GM19099 (cell line): Measurements from ENCODE around the gene CABLES2.

Source experiments
- POLR2A ChIP-seq: IDR thresholded peaks from 3 replicates; pipeline ENCODE4 v1.6.1; 2011; ENCODE audit warnings: low read depth; ENCODE audit not compliant: insufficient read length; ENCODE audit errors: extremely low read depth

Gene CABLES2

DNA sequence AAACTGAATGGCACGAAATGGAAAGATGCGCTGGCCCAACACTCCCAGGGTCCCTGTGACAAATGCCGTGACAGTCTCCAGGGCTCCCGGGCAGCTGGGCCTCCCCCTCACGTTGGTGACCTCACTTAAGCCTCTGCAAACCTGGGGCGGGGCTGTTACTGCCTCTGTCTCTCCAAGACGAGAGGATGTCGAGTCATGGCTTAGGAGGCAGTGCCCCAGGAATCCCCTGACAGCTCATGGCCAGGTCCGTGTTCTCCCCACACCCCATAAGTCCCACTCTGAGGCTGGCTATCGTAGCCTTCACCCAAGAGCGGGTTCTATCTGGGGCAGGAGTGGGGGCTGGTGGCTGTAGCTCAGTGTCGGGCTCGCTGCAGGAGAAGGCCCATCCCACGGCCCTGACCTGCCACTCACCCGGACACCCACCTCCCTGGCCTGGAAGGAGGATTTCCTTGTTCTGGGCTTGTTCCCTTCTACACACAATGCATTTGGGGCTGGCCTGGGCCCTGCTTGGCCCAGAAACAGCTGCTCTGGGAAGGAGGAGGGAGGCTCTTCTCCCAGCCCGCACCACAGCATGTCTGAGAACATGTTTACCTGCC, 25.8 kb downstream of the CABLES2 start:
- TF ChIP-seq POLR2A: no peak

DNA sequence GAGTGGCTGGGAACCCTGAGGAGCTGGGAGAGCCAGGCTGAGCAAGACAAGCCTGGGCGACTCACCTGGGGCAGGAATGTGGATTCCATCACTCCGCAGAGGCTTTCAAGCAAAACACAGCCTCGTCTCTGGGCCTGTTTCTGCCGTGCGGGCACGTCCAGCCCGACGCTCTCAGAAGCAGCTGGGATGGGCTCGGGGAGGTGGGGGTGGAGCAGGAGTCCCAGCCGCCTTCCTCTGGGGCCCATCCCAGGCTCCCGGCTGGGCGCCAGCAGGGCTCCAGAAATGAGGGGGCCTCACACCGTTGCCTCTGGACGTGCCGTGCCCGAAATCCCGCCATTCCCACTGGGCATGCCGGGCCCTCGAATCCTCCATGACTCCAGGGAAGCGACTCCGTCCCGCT, 28.9 kb downstream of the CABLES2 start:
- no peak for TF ChIP-seq POLR2A

DNA sequence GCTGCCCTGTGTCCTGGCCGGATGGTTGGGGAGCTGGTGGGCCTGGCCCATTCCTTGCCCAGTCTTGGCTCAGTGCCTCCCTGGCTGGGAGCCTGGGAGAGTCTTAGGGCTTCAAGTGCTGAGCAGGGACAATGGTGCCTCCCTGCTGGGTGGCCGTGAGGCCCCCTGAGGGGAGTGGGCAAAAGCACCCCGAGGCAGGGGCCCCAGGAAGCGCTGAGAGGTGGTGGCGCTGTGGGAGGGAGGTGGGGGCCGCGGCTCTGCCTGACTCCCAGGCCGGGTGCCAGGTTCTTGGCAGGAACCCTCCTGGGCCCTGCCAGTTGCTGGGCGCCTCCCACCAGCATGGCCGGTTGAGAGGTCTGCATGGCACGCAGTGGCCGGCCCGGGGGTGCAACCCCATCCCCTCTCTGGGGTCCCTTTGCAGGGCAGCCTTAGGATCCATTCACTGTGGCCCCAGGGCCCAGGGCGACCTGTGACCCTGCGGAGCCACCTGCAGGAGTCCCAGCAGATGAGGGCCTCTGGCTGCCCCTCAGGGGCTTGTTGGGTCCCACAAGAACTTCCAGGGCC, 29.4 kb downstream of the CABLES2 start:
- TF ChIP-seq POLR2A: no peak

GRCh38 chr20:62377064-62377461, 30.0 kb downstream of the CABLES2 start:
- TF ChIP-seq POLR2A: no peak

- no peak for TF ChIP-seq POLR2A
These were observed 30.7 kb downstream of the CABLES2 start for GRCh38 chr20:62376112-62377063.

DNA sequence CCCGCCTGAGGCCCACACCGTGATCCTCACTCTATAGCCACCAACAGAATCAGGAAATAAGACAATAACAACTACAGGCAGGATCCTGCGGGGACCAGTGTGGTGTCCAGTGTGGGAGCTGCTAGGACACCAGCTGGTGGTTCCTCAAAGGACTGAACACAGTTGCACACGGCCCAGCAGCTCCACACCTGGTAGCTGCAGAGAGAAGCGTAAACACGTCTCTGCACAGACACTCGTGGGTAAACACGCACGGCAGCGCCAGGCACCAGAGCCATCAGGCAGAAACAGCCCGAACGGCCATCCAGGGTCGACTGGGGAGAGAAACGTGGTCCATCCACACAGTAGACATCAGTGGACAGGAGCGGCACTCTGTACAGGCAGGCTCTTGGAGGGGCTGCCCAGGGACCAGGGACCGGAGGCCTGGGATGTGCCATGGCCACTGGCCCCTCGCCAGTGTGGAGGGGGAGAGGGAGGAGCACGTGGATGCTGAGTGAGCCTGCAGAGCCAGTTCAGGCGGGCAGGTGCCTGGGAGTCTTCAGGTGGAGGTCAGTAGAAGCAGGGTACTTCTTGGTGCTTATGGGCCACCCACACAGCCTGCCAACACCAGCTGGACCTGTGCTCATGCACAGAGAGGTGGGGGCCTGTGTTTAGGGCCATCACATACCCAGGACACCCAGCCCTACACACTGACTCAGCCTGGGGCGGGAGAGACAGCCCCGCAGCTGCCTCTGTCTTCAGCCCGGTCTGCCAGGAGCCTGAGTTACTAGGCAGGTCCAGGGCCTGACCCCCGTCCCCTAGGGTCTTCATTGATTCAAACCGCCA, 32.5 kb downstream of the CABLES2 start:
- TF ChIP-seq POLR2A: no peak

DNA sequence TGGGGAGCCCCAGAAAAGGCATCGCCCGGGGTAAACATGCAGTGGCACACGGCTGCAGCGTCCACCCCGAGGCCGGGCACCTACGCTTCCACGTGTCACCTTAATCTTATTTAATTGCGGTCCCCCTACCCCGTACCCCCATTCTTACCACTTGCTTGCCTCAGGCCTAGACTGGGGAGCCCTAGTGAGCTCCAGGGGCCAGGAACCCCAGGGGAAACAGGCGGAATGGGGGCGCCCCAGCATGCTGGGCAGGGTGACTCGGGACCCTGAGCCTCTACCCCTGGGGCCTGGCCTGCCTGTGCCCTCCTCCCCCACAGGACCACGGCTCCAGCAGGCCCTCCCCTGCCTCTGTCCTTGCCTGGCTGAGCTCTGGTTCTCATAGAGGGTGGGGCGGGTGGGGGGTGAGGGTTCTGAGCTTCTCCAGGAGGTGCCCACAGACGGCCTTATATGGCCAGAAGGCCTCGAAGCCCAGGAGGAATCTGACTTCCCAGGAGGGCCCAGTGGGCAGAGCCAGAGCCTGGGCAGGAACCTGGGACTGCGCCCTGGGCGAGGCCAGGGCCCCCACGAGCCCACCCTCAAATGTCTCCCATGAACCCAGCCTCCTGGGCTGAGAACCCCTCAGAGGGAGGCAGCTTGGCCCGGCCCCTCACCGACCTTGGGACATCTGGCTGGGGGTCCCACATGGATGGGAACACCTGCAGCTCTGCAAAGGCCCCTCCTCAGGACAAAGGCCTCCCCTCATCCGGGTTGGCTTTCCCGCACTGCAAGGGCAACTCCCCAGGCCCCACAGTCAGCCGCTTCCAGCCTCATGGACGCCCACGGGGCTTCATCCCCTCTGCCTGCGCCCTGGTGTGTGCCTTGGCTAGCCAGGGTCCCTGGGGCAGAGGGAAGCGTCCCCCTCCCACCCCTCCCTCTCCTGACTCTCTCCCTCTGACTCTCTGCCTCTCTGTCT, 34.8 kb downstream of the CABLES2 start:
- no peak for TF ChIP-seq POLR2A

DNA sequence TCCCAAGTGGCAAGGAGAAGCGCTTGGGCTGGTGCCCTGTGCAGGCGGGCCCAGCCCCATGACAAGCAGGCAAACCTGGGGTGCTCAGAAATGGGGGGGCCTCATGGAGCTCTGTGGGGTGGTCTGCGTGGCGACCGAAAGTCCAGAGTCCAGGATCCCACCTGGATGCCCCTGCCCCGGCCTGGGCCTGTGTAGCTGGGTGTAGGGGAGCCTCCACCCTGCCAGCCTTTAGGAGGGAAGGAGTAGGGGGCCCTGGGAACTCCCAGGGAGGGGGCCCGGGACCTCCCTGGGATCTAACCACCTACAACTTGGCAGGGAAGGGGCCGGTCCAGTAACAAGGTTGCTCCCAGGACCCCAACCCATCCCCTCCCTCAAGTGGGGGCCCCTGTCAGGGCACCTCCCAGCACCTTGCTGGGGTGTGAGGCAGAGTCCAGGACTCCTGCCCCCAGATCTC, 35.5 kb downstream of the CABLES2 start:
- TF ChIP-seq POLR2A: no peak

DNA sequence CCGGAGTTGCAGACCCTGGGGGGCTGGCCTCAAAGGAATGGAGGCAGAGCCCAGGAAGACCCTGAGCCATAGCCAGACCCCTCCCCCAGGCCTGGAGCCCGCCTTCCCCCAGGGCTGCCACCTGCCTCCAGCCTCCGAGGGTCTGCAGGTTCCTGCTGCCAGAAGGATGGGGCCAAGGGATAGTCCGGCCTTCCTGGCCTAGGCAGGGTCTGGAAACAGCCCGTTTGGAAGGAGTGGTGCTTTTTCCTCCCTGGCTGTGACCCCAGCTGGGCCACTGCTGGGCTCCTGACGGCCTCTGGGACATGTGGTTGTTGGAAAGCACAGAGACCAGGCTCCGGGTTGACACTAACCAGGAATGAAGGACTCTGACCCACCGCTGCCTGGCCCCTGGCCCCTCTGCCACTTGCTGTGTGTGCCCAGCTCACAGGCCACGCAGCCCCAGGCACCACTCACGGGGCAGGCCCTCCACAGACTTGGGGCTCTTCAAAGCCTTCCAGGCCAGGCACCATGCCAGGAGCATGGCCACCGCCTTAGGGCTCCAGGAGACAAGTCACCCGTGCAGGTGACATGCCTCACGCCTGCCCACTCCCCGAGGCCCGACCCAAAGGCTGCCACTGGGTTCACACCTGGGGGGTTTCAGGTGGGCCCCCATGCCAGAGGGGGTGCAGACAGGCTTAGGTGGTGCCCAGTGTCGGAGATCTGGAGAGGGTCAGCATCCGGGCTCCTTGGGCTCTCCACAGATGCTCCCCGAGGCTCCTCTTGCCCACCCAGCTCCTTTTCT, 36.1 kb downstream of the CABLES2 start:
- TF ChIP-seq POLR2A: no peak

DNA sequence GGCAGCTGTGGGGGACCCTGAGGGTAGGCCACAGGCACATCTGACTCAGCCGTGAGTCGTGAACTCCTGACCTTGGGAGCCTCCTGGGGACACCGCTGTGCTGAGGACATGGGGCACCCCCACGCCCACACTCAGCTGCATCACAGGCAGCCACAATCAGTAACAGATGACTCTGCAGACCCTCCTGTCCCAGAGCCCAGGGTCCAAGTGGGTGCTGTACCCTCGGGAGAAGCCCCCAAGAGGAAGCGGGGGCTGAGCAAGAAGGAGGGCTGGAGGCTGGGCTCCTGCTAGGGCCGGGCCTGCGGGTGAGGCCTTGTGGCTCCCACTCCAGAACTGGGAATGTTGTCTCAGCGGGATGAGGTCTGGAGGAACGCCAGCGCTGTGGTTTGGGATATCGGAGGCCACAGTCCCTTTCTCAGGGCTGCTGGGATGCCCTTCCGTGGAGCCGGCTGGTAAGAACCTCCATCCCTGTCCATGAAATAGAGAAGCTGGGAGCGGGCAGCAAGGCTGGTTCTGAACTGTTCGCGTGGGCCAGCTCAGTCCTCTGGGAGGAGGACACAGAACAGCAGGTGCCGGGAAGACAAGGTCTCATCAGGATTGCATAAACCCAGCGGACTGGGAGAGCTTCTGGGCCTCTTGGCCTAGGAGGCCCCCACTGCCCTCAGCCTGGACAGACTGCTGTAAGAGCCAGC, 36.8 kb downstream of the CABLES2 start:
- TF ChIP-seq POLR2A: no peak

- no peak for TF ChIP-seq POLR2A
These were observed 37.3 kb downstream of the CABLES2 start for GRCh38 chr20:62369815-62370114.

DNA sequence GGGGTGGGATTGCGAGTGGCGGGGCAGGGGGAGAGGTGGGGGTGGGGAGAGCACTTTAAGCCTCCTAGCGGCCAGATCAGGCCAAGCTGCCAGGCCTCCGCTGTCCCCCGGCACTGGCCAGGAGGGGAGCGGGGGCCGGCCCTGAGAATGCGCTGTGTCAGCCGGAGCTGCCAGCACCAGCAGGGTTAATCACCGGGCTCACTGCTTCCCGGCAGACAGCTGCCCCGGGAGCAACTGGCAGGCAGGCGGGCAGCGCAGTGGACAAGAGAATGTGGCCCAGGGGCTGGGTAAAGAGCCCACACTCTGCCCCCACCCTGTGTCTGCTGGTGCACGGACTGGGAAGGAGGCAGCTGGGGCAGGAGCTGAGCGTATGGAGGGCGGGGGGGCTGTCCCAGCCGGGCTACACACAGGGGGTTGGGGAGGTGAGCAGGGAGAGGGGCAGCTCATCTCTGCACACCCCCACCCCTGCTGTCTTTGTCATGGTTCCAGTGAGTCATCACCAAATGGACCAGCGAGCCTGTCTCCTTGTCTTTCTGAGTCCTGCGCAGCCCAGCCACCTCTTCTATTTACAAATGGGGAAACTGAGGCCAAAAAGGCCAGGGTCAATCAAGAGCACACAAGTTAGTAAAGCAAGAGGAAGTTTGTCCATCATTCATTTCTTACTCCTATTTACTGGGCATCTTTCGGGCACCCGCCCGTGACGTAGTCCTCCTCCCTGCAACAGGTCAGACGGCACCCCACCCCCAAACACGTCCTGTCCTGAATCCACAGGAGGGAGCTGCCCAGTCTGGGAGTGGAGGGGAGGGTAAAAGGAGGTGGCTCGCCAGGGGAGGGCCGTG, 37.9 kb downstream of the CABLES2 start:
- TF ChIP-seq POLR2A: no peak
